ENCODE data around the gene FERD3L.

GRCh38 chr7:19178595-19178994 is 33.4 kb upstream of the FERD3L start:
- no peak for TF ChIP-seq POLR2AphosphoS5 (IDR thresholded peaks at IDR 0.05; ENCODE audit: low read depth)
- TF ChIP-seq, protein P1, sequence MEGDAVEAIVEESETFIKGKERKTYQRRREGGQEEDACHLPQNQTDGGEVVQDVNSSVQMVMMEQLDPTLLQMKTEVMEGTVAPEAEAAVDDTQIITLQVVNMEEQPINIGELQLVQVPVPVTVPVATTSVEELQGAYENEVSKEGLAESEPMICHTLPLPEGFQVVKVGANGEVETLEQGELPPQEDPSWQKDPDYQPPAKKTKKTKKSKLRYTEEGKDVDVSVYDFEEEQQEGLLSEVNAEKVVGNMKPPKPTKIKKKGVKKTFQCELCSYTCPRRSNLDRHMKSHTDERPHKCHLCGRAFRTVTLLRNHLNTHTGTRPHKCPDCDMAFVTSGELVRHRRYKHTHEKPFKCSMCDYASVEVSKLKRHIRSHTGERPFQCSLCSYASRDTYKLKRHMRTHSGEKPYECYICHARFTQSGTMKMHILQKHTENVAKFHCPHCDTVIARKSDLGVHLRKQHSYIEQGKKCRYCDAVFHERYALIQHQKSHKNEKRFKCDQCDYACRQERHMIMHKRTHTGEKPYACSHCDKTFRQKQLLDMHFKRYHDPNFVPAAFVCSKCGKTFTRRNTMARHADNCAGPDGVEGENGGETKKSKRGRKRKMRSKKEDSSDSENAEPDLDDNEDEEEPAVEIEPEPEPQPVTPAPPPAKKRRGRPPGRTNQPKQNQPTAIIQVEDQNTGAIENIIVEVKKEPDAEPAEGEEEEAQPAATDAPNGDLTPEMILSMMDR (IDR thresholded peaks at IDR 0.05; ENCODE audit: insufficient read depth, low read length): no peak
